ENCODE results near the gene SNAP47.

SNAP47 gene

DNA sequence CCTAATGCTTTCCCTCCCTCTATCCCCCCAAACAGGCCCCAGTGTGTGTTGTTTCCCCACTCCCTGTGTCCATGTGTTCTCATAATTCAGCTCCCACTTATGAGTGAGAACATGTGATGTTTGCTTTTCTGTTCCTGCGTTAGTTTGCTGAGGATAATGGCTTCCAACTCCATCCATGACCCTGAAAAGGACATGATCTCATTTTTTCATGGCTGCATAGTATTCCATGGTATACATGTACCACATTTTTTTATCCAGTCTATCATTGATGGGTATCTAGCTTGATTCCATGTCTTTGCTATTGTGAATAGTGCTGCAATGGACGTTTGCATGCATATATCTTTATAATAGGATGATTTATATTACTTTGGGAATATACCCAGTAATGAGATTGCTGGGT is 89.0 kb downstream of the SNAP47 start:
- no peak for DNase-seq (ENCODE audit: insufficient read length, low spot score)
- TF ChIP-seq, protein P1, sequence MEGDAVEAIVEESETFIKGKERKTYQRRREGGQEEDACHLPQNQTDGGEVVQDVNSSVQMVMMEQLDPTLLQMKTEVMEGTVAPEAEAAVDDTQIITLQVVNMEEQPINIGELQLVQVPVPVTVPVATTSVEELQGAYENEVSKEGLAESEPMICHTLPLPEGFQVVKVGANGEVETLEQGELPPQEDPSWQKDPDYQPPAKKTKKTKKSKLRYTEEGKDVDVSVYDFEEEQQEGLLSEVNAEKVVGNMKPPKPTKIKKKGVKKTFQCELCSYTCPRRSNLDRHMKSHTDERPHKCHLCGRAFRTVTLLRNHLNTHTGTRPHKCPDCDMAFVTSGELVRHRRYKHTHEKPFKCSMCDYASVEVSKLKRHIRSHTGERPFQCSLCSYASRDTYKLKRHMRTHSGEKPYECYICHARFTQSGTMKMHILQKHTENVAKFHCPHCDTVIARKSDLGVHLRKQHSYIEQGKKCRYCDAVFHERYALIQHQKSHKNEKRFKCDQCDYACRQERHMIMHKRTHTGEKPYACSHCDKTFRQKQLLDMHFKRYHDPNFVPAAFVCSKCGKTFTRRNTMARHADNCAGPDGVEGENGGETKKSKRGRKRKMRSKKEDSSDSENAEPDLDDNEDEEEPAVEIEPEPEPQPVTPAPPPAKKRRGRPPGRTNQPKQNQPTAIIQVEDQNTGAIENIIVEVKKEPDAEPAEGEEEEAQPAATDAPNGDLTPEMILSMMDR (IDR thresholded peaks at IDR 0.05; ENCODE audit: insufficient read depth, missing control alignments): no peak
- no peak for FAIRE-seq

DNA sequence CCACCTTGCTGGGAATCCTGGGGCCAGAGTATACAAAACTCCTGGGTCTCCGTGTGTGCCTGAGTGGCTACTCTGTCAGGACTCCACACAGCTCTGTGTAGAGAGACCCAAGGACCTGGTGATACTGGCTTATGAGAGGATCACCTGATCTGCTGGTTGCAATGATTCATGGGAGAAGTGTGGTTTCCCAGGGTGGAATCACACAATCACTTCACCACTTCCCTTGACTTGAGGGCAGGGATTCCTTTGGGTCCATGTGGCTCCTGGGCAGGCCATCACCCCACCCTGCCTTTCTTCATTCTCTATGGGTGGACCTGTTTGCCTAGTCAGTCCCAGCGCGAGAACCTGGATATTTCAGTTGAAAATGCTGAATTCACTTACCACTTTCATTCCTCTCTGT is 93.6 kb downstream of the SNAP47 start:
- DNase-seq (ENCODE audit: insufficient read length, low spot score): no peak
- no peak for FAIRE-seq
- TF ChIP-seq, protein P1 (IDR thresholded peaks at IDR 0.05; ENCODE audit: insufficient read depth, missing control alignments): no peak
